OCI-LY1 (cell line): Measurements from ENCODE around the gene SLC25A25.

Experiments used
- H2AFZ ChIP-seq: fragments of 200-600 bp; sonication (generic), shearing (Covaris generic); 2 replicates; pipeline ENCODE4 v1.6.0; 2014; ENCODE audit warnings: antibody characterized with exemption, mild to moderate bottlenecking, low read length
- H3F3A ChIP-seq: fragments of 200-600 bp; sonication (generic), shearing (Covaris generic); 2 replicates; pipeline ENCODE4 v1.6.0; 2014; ENCODE audit warnings: mild to moderate bottlenecking, antibody characterized with exemption, low read length, moderate library complexity; ENCODE audit not compliant: insufficient read depth
- H3K27ac ChIP-seq: fragments of 200-600 bp; sonication (generic); 2 replicates; pipeline ENCODE4 v1.5.1; 2014; ENCODE audit warnings: low read length, mixed run types, mild to moderate bottlenecking, low read depth; ENCODE audit not compliant: poor library complexity, severe bottlenecking
- H3K27me3 ChIP-seq: fragments of 200-600 bp; sonication (generic); 2 replicates; pipeline ENCODE4 v1.6.0; 2014; ENCODE audit warnings: antibody characterized with exemption, mild to moderate bottlenecking, low read length, moderate library complexity; ENCODE audit not compliant: insufficient read depth
- H3K36me3 ChIP-seq: fragments of 200-600 bp; sonication (generic); 2 replicates; pipeline ENCODE4 v1.6.1; 2014; ENCODE audit warnings: mild to moderate bottlenecking, antibody characterized with exemption, low read length, moderate library complexity, mixed read lengths; ENCODE audit not compliant: insufficient read depth
- H3K4me1 ChIP-seq: fragments of 200-600 bp; sonication (generic); 2 replicates; pipeline ENCODE4 v1.5.1; 2014; ENCODE audit warnings: mild to moderate bottlenecking, low read length, moderate library complexity; ENCODE audit not compliant: insufficient read depth, severe bottlenecking
- H3K4me2 ChIP-seq: fragments of 200-600 bp; sonication (generic), shearing (Covaris generic); 2 replicates; pipeline ENCODE4 v1.6.1; 2014; ENCODE audit warnings: low read length
- H3K4me3 ChIP-seq: fragments of 200-600 bp; sonication (generic); 2 replicates; pipeline ENCODE4 v1.5.1; 2014; ENCODE audit warnings: low read length, low read depth, mild to moderate bottlenecking, mixed read lengths; ENCODE audit not compliant: poor library complexity, severe bottlenecking
- H3K79me2 ChIP-seq: fragments of 200-600 bp; shearing (Covaris generic); 2 replicates; pipeline ENCODE4 v1.6.1; 2016; ENCODE audit warnings: mixed run types, low read length, mixed read lengths; ENCODE audit not compliant: insufficient read depth
- H3K9ac ChIP-seq: fragments of 200-600 bp; sonication (generic), shearing (Covaris generic); 2 replicates; pipeline ENCODE4 v1.6.1; 2014; ENCODE audit warnings: mild to moderate bottlenecking, low read length, mixed read lengths
- H3K9me2 ChIP-seq: fragments of 200-600 bp; sonication (generic), shearing (Covaris generic); 2 replicates; pipeline ENCODE4 v1.6.1; 2014; ENCODE audit warnings: low read depth, mild to moderate bottlenecking, low read length, mixed read lengths
- H3K9me3 ChIP-seq: fragments of 200-600 bp; shearing (Covaris generic); 2 replicates; pipeline ENCODE4 v1.6.1; 2014; ENCODE audit warnings: low read length, mixed read lengths
- H4K20me1 ChIP-seq: fragments of 200-600 bp; sonication (generic), shearing (Covaris generic); 2 replicates; pipeline ENCODE4 v1.6.0; 2016; ENCODE audit warnings: mild to moderate bottlenecking, low read length; ENCODE audit not compliant: insufficient read depth
- CTCF ChIP-seq: fragments of 200-600 bp; sonication (generic), shearing (Covaris generic); IDR thresholded peaks from 2 replicates; pipeline ENCODE4 v1.5.1; 2017; ENCODE audit warnings: mild to moderate bottlenecking, antibody characterized with exemption, low read length, moderate library complexity, mixed read lengths
- EZH2 ChIP-seq: fragments of 200-600 bp; sonication (generic), shearing (Covaris generic); IDR thresholded peaks from 2 replicates; pipeline ENCODE4 v1.8.0; 2017; ENCODE audit warnings: borderline replicate concordance, mixed run types, mild to moderate bottlenecking, antibody characterized with exemption, low read length, moderate library complexity, mixed read lengths

SLC25A25 gene

DNA sequence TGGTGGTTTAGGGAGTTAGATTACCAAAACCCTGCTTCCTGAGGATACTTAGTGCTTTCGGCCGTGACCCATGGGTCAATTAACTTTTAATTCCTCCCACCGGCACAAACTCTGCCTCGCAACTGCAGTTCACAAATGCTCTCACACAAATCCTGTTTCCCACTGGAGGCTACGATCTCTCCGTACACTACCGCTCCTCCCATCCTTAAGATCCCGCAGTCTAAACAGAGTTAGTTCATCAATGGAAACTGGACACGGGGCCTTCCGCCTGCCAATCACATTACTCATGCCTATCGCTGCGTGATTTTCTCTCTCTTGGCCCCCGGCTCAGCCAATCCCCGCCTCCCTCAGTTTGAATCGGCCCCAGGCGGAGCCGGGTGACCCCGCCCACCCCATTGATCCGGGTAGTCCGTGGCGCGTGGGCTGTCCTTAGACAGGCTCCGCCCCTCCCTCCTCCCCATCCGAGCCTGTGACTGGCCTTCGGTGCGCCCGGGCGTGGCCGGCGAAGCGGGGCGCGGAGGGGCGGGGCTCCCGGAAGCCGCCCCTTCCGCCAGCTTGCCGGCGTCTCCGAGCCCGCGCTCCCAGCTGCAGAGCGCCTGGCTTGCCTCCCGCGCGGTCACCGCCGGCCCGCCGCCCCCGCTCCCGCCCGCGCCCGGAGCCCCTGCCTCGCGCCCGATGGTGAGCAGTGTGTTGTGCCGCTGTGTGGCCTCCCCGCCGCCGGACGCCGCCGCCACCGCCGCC, at the start of gene SLC25A25:
Gene SLC25A25, plus strand, starts transcription at position 588 of the 741 bp plus-strand sequence. Its CDS starts 88 bp downstream, at position 676.
- Histone ChIP-seq H3K4me2 (peak within 1 kb of the TSS; percentile 97), H2AFZ (no peak within 1 kb of the TSS), H3K4me3 (peak within 1 kb of the TSS; percentile 95), H3K9ac (peak within 1 kb of the TSS; percentile 91), H3K9me3 (no peaks in the 10 kb centered on the region), H3K27me3 (no peaks in the 10 kb centered on the region), H3K4me1 (peaks cover 58% of the 10 kb centered on the region), H3K79me2 (peaks cover 27% of the 10 kb centered on the region), H3F3A (peaks cover 15% of the 10 kb centered on the region), H3K27ac (peak within 1 kb of the TSS; percentile 94), H4K20me1 (no peaks in the 10 kb centered on the region), H3K9me2 (no peaks in the 10 kb centered on the region), H3K36me3 (0 out of 2 replicates have a peak, but pooled peaks cover 7% of the 10 kb centered on the region)
- TF ChIP-seq EZH2 (no peak), CTCF (no peak)

DNA sequence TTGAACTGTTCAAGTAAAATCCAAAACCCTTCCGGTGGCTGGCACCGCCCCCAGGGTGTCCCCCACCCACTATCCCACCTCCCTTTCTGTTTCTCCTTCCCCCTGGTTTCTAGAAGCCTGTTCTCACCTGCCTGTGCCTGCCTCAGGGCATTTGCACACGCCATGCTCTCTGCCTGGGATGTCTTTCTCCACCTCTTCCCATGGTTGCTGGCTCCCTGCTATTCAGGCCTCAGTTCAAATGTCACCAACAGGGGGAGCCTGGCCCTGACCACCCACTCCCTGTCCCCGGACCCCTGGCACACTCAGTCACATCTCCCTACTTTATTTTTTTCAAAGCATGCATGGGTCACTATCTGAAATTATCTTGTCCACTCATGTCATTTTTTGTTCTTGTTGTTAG, 47.3 kb upstream of the SLC25A25 start:
- Histone ChIP-seq H3F3A (peaks cover 6% of the 10 kb centered on the region; the same call in 1 of the 2 replicates), H2AFZ (no peak overlapping the region), H3K4me1 (peaks cover 32% of the 10 kb centered on the region), H3K79me2 (no peaks in the 10 kb centered on the region), H3K9me2 (no peaks in the 10 kb centered on the region), H3K9me3 (no peaks in the 10 kb centered on the region), H3K9ac (no peak overlapping the region), H4K20me1 (no peaks in the 10 kb centered on the region), H3K4me3 (no peak overlapping the region), H3K36me3 (no peaks in the 10 kb centered on the region), H3K4me2 (no peak overlapping the region), H3K27me3 (no peaks in the 10 kb centered on the region), H3K27ac (no peak overlapping the region)
- TF ChIP-seq CTCF = peak; percentile 64
- TF ChIP-seq EZH2 = no peak

DNA sequence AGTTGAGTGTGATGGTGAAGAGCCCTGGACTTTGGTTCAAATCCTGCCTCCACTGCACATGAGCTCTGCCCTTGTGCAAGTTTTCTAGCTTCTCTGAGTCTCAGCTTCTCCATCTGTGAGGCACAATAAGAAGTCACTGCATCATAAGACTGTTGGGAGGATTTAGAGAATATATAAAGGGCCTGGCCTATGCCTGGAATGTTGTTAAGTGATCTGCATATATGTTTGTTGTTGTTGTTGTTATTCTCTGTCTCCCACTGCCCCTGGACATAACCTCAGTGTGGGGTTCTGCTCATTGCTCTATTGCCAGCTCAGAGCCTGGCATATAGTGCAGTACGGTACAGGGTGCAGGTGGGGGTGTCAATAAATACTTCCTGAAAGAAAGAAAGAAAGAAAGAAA, 46.9 kb upstream of the SLC25A25 start:
- peaks cover 36% of the 10 kb centered on the region for H3K4me1 ChIP-seq
- no peak for TF ChIP-seq CTCF
- H3K79me2 ChIP-seq = no peaks in the 10 kb centered on the region
- H4K20me1 ChIP-seq = no peaks in the 10 kb centered on the region
- H2AFZ ChIP-seq = no peak overlapping the region
- H3K36me3 ChIP-seq = no peaks in the 10 kb centered on the region
- no peak overlapping the region for H3K9ac ChIP-seq
- no peak overlapping the region for H3K4me3 ChIP-seq
- H3F3A ChIP-seq = peaks cover 6% of the 10 kb centered on the region; the same call in 1 of the 2 replicates
- H3K4me2 ChIP-seq = no peak overlapping the region
- H3K27me3 ChIP-seq = no peaks in the 10 kb centered on the region
- no peaks in the 10 kb centered on the region for H3K9me3 ChIP-seq
- no peak overlapping the region for H3K27ac ChIP-seq
- H3K9me2 ChIP-seq = no peaks in the 10 kb centered on the region
